Fibroblast of skin of right biceps (primary cell): Measurements from ENCODE around the gene NRG2.

Experiments used
- DNase-seq: peaks from one replicate; pipeline ENCODE4 v3.0.0-alpha.2; 2013

NRG2 gene

GRCh38 chr5:140040358-140040757 is 2.7 kb downstream of the NRG2 start:
- DNase-seq = no peak

GRCh38 chr5:140039561-140039960 is 3.5 kb downstream of the NRG2 start:
- no peak for DNase-seq

- no peak for DNase-seq
Observed at GRCh38 chr5:140038373-140038957, 4.6 kb downstream of the NRG2 start.

GRCh38 chr5:140037012-140037411 is 6.1 kb downstream of the NRG2 start:
- no peak for DNase-seq

GRCh38 chr5:140035881-140036280 is 7.2 kb downstream of the NRG2 start:
- no peak for DNase-seq

GRCh38 chr5:140033037-140033760 is 9.9 kb downstream of the NRG2 start:
- no peak for DNase-seq

GRCh38 chr5:140032296-140032695 is 10.8 kb downstream of the NRG2 start:
- DNase-seq = no peak

GRCh38 chr5:140027807-140028206 is 15.3 kb downstream of the NRG2 start:
- DNase-seq = no peak

GRCh38 chr5:140025736-140026135 is 17.4 kb downstream of the NRG2 start:
- no peak for DNase-seq

GRCh38 chr5:140024928-140025327 is 18.2 kb downstream of the NRG2 start:
- no peak for DNase-seq

GRCh38 chr5:140023611-140024191 is 19.4 kb downstream of the NRG2 start:
- DNase-seq = no peak

- no peak for DNase-seq
Observed at GRCh38 chr5:140020601-140021177, 22.4 kb downstream of the NRG2 start.

- no peak for DNase-seq
Observed at GRCh38 chr5:140018920-140019644, 24.0 kb downstream of the NRG2 start.

- no peak for DNase-seq
Observed at GRCh38 chr5:140018517-140018916, 24.6 kb downstream of the NRG2 start.

- no peak for DNase-seq
Observed at GRCh38 chr5:140018096-140018481, 25.0 kb downstream of the NRG2 start.

- DNase-seq = no peak
Observed at GRCh38 chr5:140017397-140018095, 25.6 kb downstream of the NRG2 start.

GRCh38 chr5:140015706-140016105 is 27.4 kb downstream of the NRG2 start:
- no peak for DNase-seq

- DNase-seq = no peak
Observed at GRCh38 chr5:140014751-140015150, 28.3 kb downstream of the NRG2 start.

- no peak for DNase-seq
Observed at GRCh38 chr5:140013536-140013935, 29.6 kb downstream of the NRG2 start.

- no peak for DNase-seq
Observed at GRCh38 chr5:140012443-140012842, 30.7 kb downstream of the NRG2 start.

- no peak for DNase-seq
Observed at GRCh38 chr5:140011297-140011802, 31.7 kb downstream of the NRG2 start.

- no peak for DNase-seq
Observed at GRCh38 chr5:140010798-140011197, 32.3 kb downstream of the NRG2 start.

- no peak for DNase-seq
Observed at GRCh38 chr5:140007311-140007710, 35.8 kb downstream of the NRG2 start.
